Measurements from ENCODE around the gene ZNF521.
"Not testable (repeated sequence)": the region's sequence is repeated elsewhere in the genome, so short reads cannot be mapped to it uniquely, and the experiment has no call there.

ZNF521 gene

DNA sequence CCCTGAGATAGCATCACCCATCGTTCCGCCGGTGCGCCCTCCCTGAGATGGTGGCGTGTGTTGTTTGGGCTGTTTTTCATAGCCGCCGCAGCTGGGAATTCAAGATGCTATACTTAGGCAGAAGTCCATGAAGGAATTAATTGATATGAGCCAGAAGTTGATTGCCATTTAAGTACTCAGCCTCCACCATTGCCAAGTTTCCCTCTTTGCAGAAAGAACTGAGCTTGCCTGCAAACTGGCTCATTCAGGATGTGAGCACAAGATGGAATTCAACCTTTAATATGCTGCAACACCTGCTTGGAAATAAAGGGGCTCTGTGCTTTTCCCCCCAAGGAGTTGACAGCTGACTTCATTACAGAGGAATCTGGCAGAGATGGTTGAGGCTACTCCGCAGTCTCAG, 295.5 kb downstream of the ZNF521 start:
- intact Hi-C loops (cut with DNase I) = no loop called here
- no peak for DNase-seq

DNA sequence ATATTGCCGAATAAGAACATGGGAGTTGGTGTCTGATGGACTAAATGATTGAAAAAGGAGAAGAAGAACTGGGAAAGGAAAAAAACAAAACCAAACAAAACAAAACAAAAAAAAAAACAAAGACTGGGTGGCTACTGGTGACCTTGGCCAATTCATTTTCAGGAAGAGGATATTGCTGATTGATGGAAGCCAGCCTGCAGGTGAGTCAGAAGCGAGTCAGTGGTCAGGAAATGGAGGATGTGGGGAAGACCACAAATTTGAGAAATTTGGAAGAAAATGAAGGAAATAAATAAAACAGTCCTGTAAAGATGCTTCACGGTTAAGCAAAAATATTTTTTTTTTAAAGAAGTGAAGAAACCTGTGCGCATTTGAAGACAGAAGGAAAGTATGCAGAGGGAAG, 296.9 kb downstream of the ZNF521 start:
- intact Hi-C loops (cut with DNase I) = no loop called here
- DNase-seq = no peak

DNA sequence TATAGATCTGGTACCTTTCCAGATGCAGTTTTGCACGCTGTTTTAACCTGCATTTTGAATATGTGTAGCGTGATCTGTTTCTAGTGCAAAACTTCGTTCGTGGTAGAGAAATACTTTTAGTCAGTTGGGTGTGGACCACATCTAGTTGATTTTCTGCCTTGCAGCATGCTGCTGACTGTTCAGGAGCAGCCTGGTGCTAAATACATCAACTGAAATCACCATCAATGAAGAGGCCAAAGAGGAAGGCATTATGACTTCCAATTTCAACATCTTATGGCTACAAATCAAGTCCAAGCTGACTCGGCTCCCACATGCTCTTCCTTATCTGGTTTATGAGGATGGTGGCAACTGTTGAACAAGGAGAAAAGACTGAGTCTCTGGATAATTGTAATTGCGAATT, 298.5 kb downstream of the ZNF521 start:
- no peak for DNase-seq
- intact Hi-C loops (cut with DNase I) = no loop called here

DNA sequence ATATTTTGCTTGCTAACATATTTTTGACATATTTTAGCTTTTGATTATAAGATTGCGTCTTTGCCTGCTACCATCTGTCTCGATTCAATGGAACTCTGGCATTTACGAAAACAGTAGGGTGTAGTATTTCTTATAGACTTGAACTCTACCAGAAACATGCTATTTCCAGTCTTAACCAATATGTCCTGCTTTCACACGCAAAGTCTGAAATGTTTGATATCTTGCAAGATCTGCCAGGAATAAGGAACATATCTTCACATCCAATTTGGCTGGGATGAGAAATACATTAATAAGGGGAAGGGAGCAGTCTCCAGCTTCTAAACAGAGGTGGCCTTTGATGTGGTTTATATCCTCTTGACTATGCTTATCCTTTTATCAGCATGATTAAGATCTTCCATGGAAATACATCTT, 299.4 kb downstream of the ZNF521 start:
- DNase-seq = no peak
- intact Hi-C loops (cut with DNase I) = no loop called here

DNA sequence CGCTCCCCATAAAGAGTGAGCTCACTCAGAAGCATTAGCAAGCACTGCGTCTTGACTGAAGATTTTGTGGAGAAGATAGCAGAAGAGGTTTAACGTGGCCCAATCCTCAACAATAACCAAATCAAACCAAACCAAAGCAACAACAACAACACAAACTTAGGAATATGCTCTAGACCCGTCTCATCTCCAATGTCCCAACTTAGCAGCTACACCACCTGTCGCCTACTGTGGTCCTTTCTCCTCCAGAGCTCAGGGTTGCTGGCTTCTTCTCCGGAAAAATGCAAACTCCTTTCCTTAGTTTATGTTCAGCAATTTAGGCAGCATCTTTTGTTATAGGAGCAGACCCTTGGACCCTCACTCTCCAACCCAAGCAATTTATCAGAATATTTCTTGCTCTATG, 301.4 kb downstream of the ZNF521 start:
- no peak for DNase-seq
- intact Hi-C loops (cut with DNase I) = no loop called here

DNA sequence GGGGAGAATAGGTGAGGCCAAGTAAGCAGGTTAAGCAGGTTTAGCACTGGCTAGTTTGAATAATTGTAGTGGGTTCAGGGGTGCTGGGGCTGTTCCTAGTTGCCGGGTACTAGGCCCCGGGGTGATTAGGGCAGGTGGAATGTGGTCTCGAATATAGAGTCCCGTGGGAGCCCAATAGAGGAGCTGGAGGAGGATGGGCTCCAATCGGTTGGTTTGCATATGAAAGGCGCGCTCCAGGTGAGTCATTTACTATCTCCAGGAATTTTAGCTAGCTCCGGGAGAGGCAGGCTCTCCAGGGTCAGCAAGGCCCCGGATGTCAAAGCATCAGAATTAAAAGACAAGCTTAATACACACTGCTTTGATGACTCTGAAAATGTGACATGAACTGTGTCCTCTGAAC, 304.0 kb downstream of the ZNF521 start:
- DNase-seq = no peak
- intact Hi-C loops (cut with DNase I) = no loop called here

DNA sequence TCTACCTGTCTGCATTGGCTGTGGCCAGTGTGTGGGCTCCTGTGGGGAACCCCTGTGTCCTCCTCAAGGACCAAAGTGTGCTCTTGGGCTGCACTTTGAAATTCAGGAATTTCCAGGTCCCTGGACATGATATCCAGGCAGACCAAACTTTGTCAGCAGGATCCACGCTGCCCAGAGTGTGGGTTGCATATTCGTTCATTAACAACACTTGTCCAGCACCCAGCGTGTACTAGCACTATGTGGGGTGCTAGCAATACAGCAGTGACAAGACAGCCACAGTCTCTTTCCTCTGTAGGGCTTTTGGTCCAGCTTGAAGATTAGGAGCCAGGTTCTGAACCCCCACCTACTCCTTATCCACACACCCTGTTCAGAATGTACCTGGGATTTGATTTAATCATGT, 304.5 kb downstream of the ZNF521 start:
- intact Hi-C loops (cut with DNase I) = no loop called here
- no peak for DNase-seq

DNA sequence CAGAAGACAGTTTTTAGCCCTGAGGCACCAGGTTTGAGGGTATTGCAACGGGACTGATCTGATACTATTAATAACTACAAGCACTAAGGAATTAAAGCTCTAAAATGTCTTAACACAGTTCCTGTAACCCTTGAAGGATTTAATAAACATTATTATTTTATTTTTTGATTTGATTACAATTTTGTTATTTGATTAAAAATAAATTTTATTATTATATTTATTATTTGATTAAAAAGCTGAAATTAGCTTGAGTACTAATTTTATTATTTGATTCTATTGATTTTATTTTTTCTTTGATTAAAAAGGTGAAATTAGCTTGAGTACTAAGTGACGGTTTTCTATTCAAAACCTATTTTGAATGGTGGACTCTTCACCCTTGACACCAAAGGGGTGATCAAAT, 307.3 kb downstream of the ZNF521 start:
- DNase-seq = no peak
- intact Hi-C loops (cut with DNase I) = no loop called here

DNA sequence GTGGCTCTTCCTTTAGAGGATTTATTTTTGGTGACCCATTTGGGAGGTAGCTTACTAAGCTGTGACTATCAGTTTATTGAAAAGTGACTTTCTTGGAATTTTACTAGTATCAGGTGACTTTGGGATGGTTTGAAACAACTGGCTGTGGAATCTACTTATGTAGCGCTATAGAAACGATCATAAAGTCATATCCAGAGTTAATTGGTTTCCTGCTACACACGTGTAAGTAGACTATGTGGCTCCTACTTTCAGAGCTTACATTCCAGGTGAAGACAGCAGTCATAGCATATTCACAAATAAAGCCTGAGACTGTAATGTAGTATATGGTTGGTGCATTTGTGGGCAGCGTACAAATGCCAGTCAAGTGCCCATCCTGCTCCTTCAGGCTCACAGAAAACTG, 308.9 kb downstream of the ZNF521 start:
- intact Hi-C loops (cut with DNase I) = no loop called here
- DNase-seq = no peak

DNA sequence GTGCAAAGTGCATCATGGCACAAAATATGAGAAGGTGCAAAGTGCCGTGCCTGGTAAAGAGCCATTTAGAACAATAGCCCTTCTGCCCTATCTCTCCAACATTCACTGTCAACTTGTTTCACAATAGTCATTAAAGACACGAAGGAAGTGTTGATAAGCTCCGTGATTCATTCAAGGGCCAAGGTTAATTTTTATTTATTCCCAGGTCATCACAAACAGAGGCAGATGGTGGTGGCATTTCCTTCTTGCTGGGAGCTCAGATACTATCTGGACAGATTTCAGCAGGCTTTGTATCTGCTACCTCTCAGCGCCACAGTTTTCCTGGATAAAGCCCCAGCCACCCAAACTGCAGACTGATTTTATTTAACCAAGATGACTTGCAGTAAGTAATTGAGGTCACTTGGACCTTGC, 309.3 kb downstream of the ZNF521 start:
- DNase-seq = no peak
- intact Hi-C loops (cut with DNase I) = no loop called here

DNA sequence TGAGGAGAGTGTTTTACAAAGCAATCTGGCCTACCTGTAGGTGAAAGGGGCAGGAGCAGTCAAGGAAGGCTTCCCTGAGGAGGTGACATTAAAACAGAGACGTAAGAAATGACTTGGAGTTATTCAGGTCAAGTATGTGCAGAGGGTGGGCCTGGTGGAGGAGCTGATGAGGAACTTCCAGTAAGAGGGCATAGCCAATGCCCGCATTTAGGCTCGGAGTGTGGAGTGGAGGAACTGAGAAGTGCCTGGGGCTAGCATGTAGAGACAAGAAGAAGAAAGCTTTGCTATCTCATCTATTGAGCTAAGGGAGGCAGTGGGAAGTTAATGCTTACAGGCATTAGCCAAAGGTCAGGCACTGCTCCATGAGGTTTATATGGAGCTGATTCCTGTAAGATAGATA, 312.2 kb downstream of the ZNF521 start:
- DNase-seq = no peak

DNA sequence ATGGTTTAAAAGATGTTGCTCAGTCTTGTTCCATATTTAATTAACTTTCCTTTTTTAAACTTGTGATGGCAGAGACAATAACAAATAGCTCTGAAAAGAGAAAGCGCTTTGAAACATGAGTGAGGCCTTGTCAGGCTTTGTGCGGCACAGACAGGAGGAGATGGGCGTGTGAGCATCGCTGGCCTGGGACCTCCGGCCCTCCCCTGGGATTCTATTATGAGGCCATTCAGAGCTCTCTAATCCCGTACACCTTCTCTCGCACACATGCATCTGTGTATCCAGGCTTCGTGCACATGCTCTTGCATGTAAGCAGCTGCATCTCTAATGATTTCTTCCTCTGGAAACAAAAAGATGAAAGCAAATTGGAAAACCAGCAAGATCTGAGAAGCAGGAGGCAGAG, 313.7 kb downstream of the ZNF521 start:
- DNase-seq = no peak
- intact Hi-C loops (cut with DNase I) = no loop called here

More for the DNA sequence above, 312.2 kb downstream of the ZNF521 start:
- intact Hi-C loops (cut with DNase I) = no loop called here

DNA sequence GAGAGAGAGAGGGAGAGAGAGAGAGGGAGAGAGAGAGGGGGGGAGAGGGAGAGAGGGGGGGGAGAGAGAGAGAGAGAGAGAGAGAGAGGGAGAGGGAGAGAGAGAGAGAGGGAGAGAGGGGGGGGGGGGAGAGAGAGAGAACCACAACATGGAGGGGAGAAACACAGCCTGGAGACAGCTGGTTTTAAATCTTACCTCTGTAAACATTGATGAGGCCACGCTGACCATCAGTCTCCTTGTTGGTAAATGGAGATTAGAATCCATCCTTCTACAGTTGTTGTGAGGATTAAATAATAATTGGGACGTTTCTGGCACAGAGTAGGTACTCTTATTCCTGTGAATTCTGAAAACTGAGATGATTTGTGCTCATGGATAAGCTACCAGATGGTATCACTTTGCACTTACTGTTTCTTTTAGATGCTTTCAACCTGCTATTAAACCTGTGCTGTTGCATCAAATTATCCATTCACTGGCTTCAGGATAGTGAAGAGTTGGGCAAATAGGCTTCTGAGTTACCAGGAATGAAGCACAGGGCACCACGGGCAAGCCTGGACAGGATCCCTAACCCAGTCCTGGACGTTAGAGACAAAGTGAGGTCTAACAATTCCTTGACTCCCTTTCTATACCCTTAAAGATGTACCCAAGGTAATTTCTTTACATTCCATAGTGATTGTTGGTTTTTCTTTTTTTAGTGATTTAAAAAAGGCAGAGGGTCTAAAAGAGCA, 318.1 kb downstream of the ZNF521 start:
- DNase-seq = no peak
- intact Hi-C loops (cut with DNase I) = no loop called here

DNA sequence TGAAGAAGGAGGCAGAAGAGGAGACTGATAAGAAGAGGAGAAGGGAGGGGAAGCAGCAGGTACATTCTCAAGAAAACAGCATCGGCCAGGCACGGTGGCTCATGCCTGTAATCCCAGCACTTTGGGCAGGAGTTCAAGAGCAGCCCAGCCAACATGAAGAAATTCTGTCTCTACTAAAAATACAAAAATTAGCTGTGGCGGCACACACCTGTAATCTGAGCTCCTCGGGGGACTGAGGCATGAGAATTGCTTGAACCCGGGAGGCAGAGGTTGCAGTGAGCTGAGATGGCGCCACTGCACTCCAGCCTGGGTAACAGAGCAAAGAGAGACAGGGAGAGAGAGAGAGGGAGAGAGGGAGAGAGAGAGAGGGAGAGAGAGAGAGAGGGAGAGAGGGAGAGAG, 318.8 kb downstream of the ZNF521 start:
- intact Hi-C loops (cut with DNase I); DNase-seq: not testable (repeated sequence)

DNA sequence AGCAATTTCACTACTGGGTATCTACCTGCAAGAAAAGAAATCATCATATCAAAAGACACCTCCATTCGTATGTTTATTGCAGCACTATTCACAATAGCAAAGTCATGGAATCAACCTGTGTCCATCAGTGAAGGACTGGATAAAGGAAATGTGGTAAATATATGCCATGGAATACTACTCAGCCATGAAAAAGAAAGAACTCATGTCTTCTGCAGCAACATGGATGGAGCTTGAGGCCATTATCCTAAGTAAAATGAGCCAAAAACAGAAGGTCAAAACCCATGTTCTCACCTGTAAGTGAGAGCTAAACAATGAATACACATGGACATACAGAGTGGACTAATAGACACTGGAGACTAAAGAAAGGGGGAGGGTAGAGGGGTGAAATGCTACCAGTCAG, 322.2 kb downstream of the ZNF521 start:
- DNase-seq = no peak
- intact Hi-C loops (cut with DNase I) = no loop called here

DNA sequence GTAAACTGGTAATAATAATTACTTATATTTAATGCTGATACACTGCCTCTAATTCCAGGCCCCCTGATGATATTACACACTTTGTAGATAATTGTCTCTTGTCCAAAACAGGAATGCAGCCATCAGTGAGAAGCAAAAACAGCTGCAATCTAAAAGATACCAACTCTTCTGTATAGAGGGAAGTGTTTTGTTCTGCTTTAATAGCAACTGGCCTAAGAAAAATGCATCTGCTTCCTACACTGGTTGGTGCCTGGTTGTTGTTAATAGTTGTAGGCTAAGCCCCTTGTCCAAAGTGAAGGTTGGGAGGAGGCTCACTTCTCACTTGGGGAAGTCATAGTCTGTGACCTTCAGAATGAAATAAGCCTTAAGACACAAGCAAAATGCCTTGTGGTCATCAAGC, 332.0 kb downstream of the ZNF521 start:
- intact Hi-C loops (cut with DNase I) = no loop called here
- DNase-seq = no peak

DNA sequence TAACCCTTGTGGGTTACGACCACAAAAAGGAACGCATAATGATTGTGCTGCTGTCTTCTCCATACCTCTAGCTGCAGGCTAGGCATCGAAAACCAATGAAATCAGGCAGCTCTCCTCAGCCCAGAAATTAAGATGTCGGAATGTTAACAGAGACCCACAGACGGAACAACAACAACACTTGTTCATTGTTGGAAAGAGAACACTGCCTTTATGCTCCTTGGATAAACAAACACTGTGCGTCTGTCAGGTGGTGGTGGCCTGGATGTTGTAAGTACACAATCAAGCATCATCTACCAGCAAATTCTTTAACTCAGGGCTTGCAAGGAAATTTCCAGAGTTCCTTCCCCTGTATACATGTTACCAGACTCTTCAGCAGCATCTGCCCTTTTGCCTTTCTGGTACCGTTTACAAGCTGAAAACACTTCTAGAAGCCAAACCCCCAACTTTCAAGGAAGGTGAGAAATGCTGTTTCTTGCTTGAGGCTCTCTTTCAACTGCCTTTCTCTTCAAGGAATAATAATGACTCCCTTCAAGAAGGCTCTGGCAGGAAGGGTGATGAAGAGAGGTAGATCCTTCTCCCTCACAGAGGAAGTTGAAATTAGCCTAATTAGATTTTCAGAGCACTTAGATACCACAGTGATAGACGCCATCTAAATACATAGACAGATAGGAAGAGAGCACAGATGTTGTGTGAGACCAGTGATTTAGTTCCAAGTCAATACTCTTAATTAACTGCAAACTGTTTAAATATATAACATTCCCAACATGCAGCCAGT, 332.7 kb downstream of the ZNF521 start:
- DNase-seq = no peak
- intact Hi-C loops (cut with DNase I) = no loop called here

DNA sequence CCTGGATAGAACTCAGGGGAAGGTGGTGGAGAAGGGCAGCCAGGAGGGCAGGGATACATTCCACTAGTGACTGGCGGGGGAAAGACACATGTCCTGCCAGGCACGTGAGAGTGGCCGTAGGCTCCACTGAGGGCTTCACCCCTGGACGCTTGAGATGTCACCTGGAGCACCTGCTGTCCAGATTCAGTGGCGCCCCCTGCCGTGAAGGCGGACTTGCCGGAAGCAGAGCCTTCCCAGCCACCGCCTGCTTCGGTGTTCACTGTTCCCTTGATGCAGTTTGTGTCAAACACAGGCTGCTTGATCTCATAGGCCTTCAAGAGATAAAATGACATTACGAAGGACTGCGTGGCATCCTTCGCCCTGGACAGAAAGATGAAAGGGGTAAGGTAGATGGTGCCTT, 335.3 kb downstream of the ZNF521 start:
- intact Hi-C loops (cut with DNase I) = no loop called here
- peak in 2 of 10 donors; percentile 72 to 79 for DNase-seq

DNA sequence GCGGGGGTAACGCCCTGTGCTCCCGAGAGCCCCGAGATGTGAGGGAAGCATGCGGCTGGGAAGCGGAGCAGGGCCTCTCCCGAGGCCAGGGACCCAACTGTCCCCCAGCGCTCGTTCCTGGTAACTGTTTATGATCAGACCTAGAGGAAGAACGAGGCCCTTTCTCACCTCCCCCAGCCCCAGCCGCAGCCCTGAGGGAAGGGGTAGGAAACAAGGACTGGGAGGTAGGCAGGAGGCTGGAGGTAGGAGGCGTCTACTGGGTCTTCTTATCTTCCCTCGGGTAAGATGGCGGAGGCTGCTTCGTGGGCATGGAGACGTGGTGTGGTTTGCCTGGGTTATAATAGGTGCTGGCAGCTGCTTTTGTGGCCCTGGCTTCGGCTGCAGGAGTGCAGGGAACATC, 335.8 kb downstream of the ZNF521 start:
- intact Hi-C loops (cut with DNase I) = no loop called here

More for the DNA sequence above, 335.8 kb downstream of the ZNF521 start:
- peak in 3 of 10 donors; percentile 47 to 75 (median 72) for DNase-seq

All from posterior cingulate gyrus (tissue), 11 donors.